ENCODE measurements around the gene ZNF300. TPM values are rescaled to one million over a fixed set of nuclear protein-coding genes. Genes with fewer than 3 reads are reported as not detected.

ZNF300 gene
- total RNA-seq, result 3.3 and 3.9 TPM in 2 replicates

DNA sequence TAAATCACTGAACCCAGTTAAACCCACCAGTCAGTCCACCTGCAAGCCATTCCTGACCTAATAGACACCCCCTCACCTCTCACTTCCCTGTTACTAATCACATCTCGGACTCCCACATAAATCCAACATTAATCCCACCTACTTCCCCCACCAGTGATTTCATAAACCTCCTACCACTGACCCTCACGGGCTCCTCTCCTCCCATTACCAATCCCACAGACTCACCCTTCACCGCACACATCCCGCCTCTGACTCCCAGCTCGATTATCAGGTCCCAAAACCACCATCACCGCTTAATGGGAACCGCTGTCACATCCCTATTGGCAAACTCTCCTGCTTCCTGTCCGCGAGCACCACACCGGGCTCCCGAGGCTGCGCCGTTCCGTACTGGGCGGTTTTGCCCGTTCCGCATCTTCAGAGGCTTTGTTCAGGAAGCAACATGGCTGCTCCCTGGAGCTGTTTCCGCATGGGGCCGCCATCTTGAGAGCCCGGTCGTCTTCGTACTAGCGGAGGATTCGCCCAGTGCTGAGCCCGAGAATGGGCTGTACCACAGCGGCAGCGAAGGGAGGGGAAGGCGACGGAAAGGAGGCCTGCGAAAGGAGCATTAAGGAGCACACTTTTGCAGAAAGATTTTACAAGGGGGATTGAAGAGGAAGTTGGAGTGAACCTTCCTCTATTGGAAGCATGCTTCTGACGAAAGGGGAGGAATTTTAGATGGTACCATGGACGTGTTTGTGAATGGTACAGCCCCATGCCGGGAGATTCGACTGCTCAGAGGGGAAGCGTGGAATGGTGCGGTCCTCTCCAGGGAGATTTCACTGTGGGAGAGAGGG lies at the start of gene ZNF300:
ZNF300 (minus strand) TSS at position 502 of the 833 bp plus-strand sequence. CDS start 1,825 bp downstream, outside the sequence.

GRCh38 chr5:150846308-150846653 lies 58.5 kb downstream of the ZNF300 start, which contains the start of gene IRGM:
TSS of gene IRGM (plus strand) at chr5:150846521. CDS start at chr5:150848124, 1,603 bp downstream.

Other genes with a start within 250 kb of the ZNF300 start
- gene MYOZ3, start 243.7 kb downstream of the ZNF300 start, total RNA-seq, result 2.3 and 3.3 TPM in 2 replicates
- 17.5 and 17.6 TPM in 2 replicates for gene RBM22, start 203.9 kb downstream of the ZNF300 start, total RNA-seq
- 58.0 and 61.5 TPM in 2 replicates for gene DCTN4, start 146.0 kb downstream of the ZNF300 start, total RNA-seq
- 105 and 131 TPM in 2 replicates for gene SMIM3, start 126.2 kb downstream of the ZNF300 start, total RNA-seq
- 0.13 TPM in 1 of 2 replicates, not detected in the other for gene IRGM, start 58.5 kb downstream of the ZNF300 start, total RNA-seq
- gene GPX3, start 115.6 kb upstream of the ZNF300 start, total RNA-seq, result 29.7 and 56.0 TPM in 2 replicates
- gene TNIP1, start 176.1 kb upstream of the ZNF300 start, total RNA-seq, result 98.7 and 159 TPM in 2 replicates

Data from smooth muscle cell of the pulmonary artery (primary cell).